HEK293 (cell line): Measurements from ENCODE around the gene POU2F2.

Experiments used
- YY1 ChIP-seq: fragments of 450-650 bp; formaldehyde crosslinking; IDR thresholded peaks from 2 replicates; pipeline ENCODE4 v1.5.1; 2018; ENCODE audit warnings: missing biosample characterization, missing genetic modification characterization
- ZFP37 ChIP-seq: fragments of 450-650 bp; formaldehyde crosslinking; IDR thresholded peaks from 2 replicates; pipeline ENCODE4 v1.5.1; 2016; ENCODE audit warnings: missing biosample characterization, missing genetic modification characterization
- ZNF132 ChIP-seq: fragments of 450-650 bp; formaldehyde crosslinking; IDR thresholded peaks from 2 replicates; pipeline ENCODE4 v1.5.1; 2017; ENCODE audit warnings: missing biosample characterization, missing genetic modification characterization, borderline replicate concordance
- ZNF274 ChIP-seq, 2 experiments: fragments of 200-500 bp in 1 of 2; fragments of 450-650 bp in 1 of 2; sonication (Bioruptor generic) in 1 of 2; formaldehyde crosslinking in 1 of 2; IDR thresholded peaks; 2 replicates each; pipeline versions ENCODE4 v1.5.1 to v1.6.1; 2014 to 2016; ENCODE audit warnings: borderline replicate concordance in 1 of 2, inconsistent platforms in 1 of 2, low read length in 1 of 2, missing biosample characterization in 1 of 2, missing genetic modification characterization in 1 of 2

- TF ChIP-seq YY1 (tag by site-specific recombination), result no peak
- no peak for TF ChIP-seq ZNF274 (IDR thresholded peaks at IDR 0.05; ENCODE audit: low read length)
- TF ChIP-seq ZNF274 (tag by site-specific recombination; IDR thresholded peaks at IDR 0.05; ENCODE audit: borderline replicate concordance), result no peak
- no peak for TF ChIP-seq ZFP37 (tag by site-specific recombination)
- no peak for TF ChIP-seq ZNF132 (tag by site-specific recombination)
These were observed 33.5 kb downstream of the POU2F2 start for GRCh38 chr19:42098781-42099180.
